ENCODE results near the gene AP5Z1. TPM values are rescaled to one million over a fixed set of nuclear protein-coding genes. Genes with fewer than 3 reads are reported as not detected.

AP5Z1 gene
- total RNA-seq, 1 experiment from 2014 or later = 66.8 TPM

DNA sequence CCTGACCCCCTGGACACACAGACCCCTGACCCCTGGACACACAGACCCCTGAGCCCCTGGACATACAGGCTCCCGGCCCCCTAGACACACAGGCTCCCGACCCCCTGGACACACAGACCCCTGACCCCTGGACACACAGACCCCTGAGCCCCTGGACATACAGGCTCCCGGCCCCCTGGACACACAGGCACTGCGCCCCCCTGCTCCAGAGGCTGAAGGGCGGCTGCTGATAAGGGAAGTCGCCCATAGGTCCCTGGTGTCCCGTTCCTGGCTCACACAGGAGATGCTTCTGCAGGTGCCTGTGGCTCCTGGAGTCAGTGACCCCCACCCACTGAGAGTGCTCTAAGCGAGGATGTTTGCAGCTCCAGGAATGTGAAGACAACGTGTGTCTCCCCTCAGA lies 3.7 kb upstream of the AP5Z1 start:
- Mint-ChIP-seq H3K9me3 (ENCODE audit: unreplicated experiment) (no peaks in the 10 kb centered on the region), H3K4me3 (ENCODE audit: unreplicated experiment) (no peak overlapping the region), H3K4me1 (ENCODE audit: low read depth, unreplicated experiment) (peaks cover 13% of the 10 kb centered on the region), H3K27ac (ENCODE audit: unreplicated experiment) (no peak overlapping the region), H3K36me3 (ENCODE audit: insufficient read depth, unreplicated experiment) (peaks cover 29% of the 10 kb centered on the region), H3K27me3 (ENCODE audit: insufficient read depth, unreplicated experiment) (no peaks in the 10 kb centered on the region)
- H3K9me3 ChIP-seq = no peaks in the 10 kb centered on the region
- no TSS peak for BruUV-seq (replicated peaks)
- H3K27me3 ChIP-seq (replicated peaks; ENCODE audit: control insufficient read depth, insufficient read depth, low read length) = no peaks in the 10 kb centered on the region
- no peak for DNase-seq
- intact Hi-C loops (cut with micrococcal nuclease; ENCODE audit: unreplicated experiment) = no loop called here
- ChIA-PET POLR2A (no interaction called here), CTCF (no interaction called here)
- H3K4me1 ChIP-seq = 0 out of 2 replicates have a peak, but pooled peaks cover 11% of the 10 kb centered on the region
- H3K4me3 ChIP-seq (ENCODE audit: low read depth, low read length) = no peak overlapping the region
- H3K36me3 ChIP-seq (ENCODE audit: control insufficient read depth, insufficient read depth, low read length) = no peaks in the 10 kb centered on the region
- TF ChIP-seq, protein P1, sequence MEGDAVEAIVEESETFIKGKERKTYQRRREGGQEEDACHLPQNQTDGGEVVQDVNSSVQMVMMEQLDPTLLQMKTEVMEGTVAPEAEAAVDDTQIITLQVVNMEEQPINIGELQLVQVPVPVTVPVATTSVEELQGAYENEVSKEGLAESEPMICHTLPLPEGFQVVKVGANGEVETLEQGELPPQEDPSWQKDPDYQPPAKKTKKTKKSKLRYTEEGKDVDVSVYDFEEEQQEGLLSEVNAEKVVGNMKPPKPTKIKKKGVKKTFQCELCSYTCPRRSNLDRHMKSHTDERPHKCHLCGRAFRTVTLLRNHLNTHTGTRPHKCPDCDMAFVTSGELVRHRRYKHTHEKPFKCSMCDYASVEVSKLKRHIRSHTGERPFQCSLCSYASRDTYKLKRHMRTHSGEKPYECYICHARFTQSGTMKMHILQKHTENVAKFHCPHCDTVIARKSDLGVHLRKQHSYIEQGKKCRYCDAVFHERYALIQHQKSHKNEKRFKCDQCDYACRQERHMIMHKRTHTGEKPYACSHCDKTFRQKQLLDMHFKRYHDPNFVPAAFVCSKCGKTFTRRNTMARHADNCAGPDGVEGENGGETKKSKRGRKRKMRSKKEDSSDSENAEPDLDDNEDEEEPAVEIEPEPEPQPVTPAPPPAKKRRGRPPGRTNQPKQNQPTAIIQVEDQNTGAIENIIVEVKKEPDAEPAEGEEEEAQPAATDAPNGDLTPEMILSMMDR (IDR thresholded peaks at IDR 0.05; ENCODE audit: insufficient read depth in 1 of 2, low read depth in 1 of 2, low read length in 1 of 2, severe bottlenecking in 1 of 2, unreplicated experiment in 1 of 2) = no peak

DNA sequence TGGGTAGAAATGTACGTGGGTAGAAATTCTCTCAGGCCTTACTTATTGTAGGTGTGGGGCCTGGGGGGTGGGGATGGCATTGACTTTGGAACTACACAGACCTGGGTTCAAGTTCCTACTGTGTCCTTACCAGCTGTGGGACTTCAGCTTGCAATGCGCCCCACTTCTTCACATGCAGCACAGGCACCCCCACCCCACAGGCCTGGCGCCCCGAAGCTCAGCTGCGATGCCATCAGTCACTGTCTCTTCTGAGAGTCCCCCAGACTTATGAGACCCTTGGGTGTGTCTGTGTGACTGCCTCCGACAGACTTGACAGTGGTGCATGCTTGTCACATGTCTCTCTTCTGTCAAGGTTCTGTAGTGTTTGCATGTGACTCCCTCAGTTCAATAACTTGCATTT lies 3.1 kb upstream of the AP5Z1 start:
- BruUV-seq (replicated peaks) = no TSS peak
- intact Hi-C loops (cut with micrococcal nuclease; ENCODE audit: unreplicated experiment) = no loop called here

DNA sequence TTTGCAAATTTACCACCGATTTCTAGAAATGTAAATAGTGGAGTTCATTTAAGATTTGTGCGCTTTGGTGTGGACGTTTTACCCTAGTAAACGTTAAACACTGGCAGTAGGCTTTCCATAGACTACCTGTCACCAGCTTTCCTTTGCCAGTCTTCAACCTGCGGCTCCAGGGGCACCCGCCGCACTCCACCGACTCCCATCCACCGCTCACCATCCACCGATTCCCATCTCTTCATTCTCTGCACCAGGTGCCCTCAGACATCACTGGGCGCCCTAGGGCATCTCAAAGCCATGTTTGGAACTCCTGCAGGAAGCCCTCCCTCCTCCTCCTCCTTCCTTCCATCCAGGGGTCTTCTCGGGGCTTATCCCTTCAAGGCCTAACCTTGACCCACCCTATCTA lies 1.4 kb upstream of the AP5Z1 start:
- H3K4me1 Mint-ChIP-seq (ENCODE audit: low read depth, unreplicated experiment) = peaks cover 13% of the 10 kb centered on the region
- Histone ChIP-seq H3K36me3 (ENCODE audit: control insufficient read depth, insufficient read depth, low read length) (no peaks in the 10 kb centered on the region), H3K27me3 (replicated peaks; ENCODE audit: control insufficient read depth, insufficient read depth, low read length) (no peaks in the 10 kb centered on the region), H3K4me3 (ENCODE audit: low read depth, low read length) (no peak overlapping the region; the same call in 1 of the 2 replicates), H3K9me3 (no peaks in the 10 kb centered on the region), H3K4me1 (0 out of 2 replicates have a peak, but pooled peaks cover 11% of the 10 kb centered on the region)
- no peak for DNase-seq
- POLR2A ChIA-PET = no interaction called here
- peaks cover 33% of the 10 kb centered on the region for H3K36me3 Mint-ChIP-seq (ENCODE audit: insufficient read depth, unreplicated experiment)
- H3K27me3 Mint-ChIP-seq (ENCODE audit: insufficient read depth, unreplicated experiment) = no peaks in the 10 kb centered on the region
- intact Hi-C loops (cut with micrococcal nuclease; ENCODE audit: unreplicated experiment) = no loop called here
- CTCF ChIA-PET = no interaction called here
- no TSS peak for BruUV-seq (replicated peaks)
- H3K27ac Mint-ChIP-seq (ENCODE audit: unreplicated experiment) = peak overlapping the region; percentile 97
- no peaks in the 10 kb centered on the region for H3K9me3 Mint-ChIP-seq (ENCODE audit: unreplicated experiment)
- H3K4me3 Mint-ChIP-seq (ENCODE audit: unreplicated experiment) = peak overlapping the region; percentile 93
- TF ChIP-seq, protein P1 (IDR thresholded peaks at IDR 0.05; ENCODE audit: insufficient read depth in 1 of 2, low read depth in 1 of 2, low read length in 1 of 2, severe bottlenecking in 1 of 2, unreplicated experiment in 1 of 2) = no peak

More for the DNA sequence above, 3.1 kb upstream of the AP5Z1 start:
- Mint-ChIP-seq H3K36me3 (ENCODE audit: insufficient read depth, unreplicated experiment) (peaks cover 33% of the 10 kb centered on the region), H3K4me3 (ENCODE audit: unreplicated experiment) (no peak overlapping the region), H3K4me1 (ENCODE audit: low read depth, unreplicated experiment) (peaks cover 13% of the 10 kb centered on the region), H3K9me3 (ENCODE audit: unreplicated experiment) (no peaks in the 10 kb centered on the region), H3K27ac (ENCODE audit: unreplicated experiment) (no peak overlapping the region), H3K27me3 (ENCODE audit: insufficient read depth, unreplicated experiment) (no peaks in the 10 kb centered on the region)
- CTCF ChIA-PET = no interaction called here
- H3K36me3 ChIP-seq (ENCODE audit: control insufficient read depth, insufficient read depth, low read length) = no peaks in the 10 kb centered on the region
- POLR2A ChIA-PET = no interaction called here
- TF ChIP-seq, protein P1 (IDR thresholded peaks at IDR 0.05; ENCODE audit: insufficient read depth in 1 of 2, low read depth in 1 of 2, low read length in 1 of 2, severe bottlenecking in 1 of 2, unreplicated experiment in 1 of 2) = no peak
- 0 out of 2 replicates have a peak, but pooled peaks cover 11% of the 10 kb centered on the region for H3K4me1 ChIP-seq
- no peaks in the 10 kb centered on the region for H3K9me3 ChIP-seq
- H3K4me3 ChIP-seq (ENCODE audit: low read depth, low read length) = no peak overlapping the region
- H3K27me3 ChIP-seq (replicated peaks; ENCODE audit: control insufficient read depth, insufficient read depth, low read length) = no peaks in the 10 kb centered on the region
- no peak for DNase-seq

All from Caco-2 (cell line).